GM21723 (cell line): Measurements from ENCODE around the gene POU5F2.

Experiments used
- ATAC-seq: cut with Tn5 transposase; IDR thresholded peaks from one replicate; pipeline ENCODE4 v1.9.1; 2021; ENCODE audit warnings: mild to moderate bottlenecking, moderate library complexity; ENCODE audit not compliant: unreplicated experiment

The POU5F2 gene

DNA sequence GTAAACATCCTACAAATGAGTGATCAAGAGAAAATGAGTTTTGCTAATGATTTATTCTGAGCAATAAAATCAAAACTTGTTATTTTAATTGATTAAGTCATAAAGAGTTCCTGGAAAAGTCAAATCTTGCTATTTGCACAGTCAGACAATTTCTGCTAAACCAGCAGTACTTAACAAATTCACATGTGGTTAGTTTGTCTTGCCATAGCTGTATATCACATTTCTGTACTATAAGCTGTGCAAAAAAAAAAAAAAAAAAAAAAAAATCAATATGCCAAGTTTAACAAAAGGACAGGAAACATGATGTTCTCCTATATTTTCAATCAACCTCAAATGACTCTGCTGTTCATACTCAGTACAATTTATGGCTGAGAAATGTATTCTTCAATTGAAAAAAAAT, 24.9 kb downstream of the POU5F2 start:
- no peak for ATAC-seq

DNA sequence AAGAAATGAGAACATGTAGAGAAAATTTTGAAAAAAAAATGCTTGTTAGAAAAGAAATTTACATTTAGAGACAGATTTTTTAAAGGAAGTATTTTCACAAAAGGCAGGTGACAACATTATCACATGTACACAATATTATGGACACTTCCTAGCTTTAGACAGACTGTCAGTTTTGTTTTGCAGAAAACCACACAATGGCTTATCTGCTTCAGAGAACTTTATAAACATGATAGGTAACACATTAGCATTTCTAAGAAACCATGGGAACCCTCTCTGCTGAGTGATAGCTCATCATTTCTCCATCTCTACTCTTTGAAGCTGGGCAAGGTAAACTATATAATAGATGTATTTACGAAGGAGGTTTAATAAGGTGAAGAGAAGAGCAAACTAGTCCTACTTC, 25.6 kb downstream of the POU5F2 start:
- no peak for ATAC-seq

GRCh38 chr5:93715327-93715726, 26.1 kb downstream of the POU5F2 start:
- ATAC-seq: no peak

- no peak for ATAC-seq
Measured at GRCh38 chr5:93708442-93708841, 33.0 kb downstream of the POU5F2 start.

DNA sequence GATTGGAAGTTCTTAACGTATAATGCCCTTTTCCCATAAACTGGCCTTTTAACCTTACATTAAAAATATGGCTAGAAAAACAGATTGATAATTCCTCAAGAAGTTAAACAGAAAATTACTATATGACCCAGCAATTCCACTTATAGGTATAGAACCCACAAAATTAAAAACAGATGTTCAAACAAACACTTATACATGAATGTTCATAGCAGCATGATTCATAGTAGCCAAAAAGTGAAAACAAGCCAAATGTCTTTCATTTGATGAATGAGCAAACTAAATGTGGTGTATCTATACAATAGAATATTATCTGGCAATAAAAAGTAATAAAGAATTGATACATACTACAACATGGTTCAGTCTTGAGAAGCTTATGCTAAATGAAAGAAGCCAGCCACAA, 35.5 kb downstream of the POU5F2 start:
- no peak for ATAC-seq

DNA sequence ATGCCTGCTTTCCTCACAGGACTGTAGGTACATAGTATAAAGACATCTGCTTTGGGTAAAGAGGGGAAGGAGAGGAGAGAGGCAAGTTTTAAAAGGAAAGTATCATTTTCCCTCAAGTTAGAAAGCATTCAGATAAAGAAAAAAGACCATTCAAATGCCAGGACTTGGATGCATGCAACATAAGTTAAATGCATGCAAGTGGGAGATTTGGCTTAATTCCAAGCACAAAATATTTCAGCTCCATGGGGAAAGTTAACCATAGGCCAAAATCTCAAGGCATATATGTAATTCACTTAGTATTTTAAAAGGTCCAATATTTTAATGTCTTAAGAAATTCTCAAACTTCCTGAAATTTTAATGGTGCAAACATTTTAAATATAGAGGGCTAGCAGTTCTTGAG, 36.4 kb downstream of the POU5F2 start:
- ATAC-seq: no peak

- no peak for ATAC-seq
Measured at GRCh38 chr5:93691997-93692396, 49.4 kb downstream of the POU5F2 start.
